GM12892 (cell line): Measurements from ENCODE around the gene AQP3. TPM values are rescaled to one million over a fixed set of nuclear protein-coding genes. Genes with fewer than 3 reads are reported as not detected.
"Not testable (repeated sequence)": the region's sequence is repeated elsewhere in the genome, so short reads cannot be mapped to it uniquely, and the experiment has no call there.

Experiments used
- DNase-seq: peaks from one replicate; pipeline ENCODE4 v3.0.0; 2011; ENCODE audit not compliant: insufficient read length
- FAIRE-seq: peaks from 2 replicates; lab custom pipeline; 2011; peaks lifted over from hg19 to GRCh38; lab: Jason Lieb, UNC
- POLR2A ChIP-seq: IDR thresholded peaks from 2 replicates; pipeline ENCODE4 v1.6.1; 2011; ENCODE audit warnings: low read depth, low read length, control low read depth
- POLR2AphosphoS5 ChIP-seq: IDR thresholded peaks from 2 replicates; pipeline ENCODE4 v1.6.1; 2011; ENCODE audit warnings: low read depth, low read length, control low read depth
- TAF1 ChIP-seq: IDR thresholded peaks from 2 replicates; pipeline ENCODE4 v1.6.1; 2011; ENCODE audit warnings: low read depth, mild to moderate bottlenecking, control low read depth, low read length, borderline replicate concordance
- polyA plus RNA-seq: library from polyadenylated mRNA; unstranded; fragments of >200 nt; gene quantifications from one replicate; pipeline ENCODE4 v1.2.1, GENCODE V29; 2012; ENCODE audit warnings: missing spikeins, inconsistent platforms; ENCODE audit not compliant: missing spikeins

AQP3 gene
- 0.68 TPM for polyA plus RNA-seq

- FAIRE-seq (peak; percentile 5), DNase-seq (peak; percentile 58)
- TF ChIP-seq TAF1, result no peak
- TF ChIP-seq POLR2AphosphoS5, result no peak
- no peak for TF ChIP-seq POLR2A
Observed at GRCh38 chr9:33446946-33447798, at the start of gene AQP3. TSS of gene AQP3 (minus strand) at chr9:33447593. CDS start at chr9:33447530, 63 bp downstream.

- not testable (repeated sequence) for FAIRE-seq
Observed at GRCh38 chr9:33493819-33494218, 46.4 kb upstream of the AQP3 start.

GRCh38 chr9:33489066-33489465 is 41.7 kb upstream of the AQP3 start:
- no peak for DNase-seq
- TF ChIP-seq TAF1 (no peak), POLR2AphosphoS5 (no peak), POLR2A (no peak)
- no peak for FAIRE-seq

More at GRCh38 chr9:33493819-33494218, 46.4 kb upstream of the AQP3 start:
- DNase-seq, result not testable (repeated sequence)

- not testable (repeated sequence) for FAIRE-seq, DNase-seq
Observed at GRCh38 chr9:33485312-33485711, 37.9 kb upstream of the AQP3 start.

- FAIRE-seq (no peak), DNase-seq (no peak)
- TF ChIP-seq POLR2A (no peak), TAF1 (no peak), POLR2AphosphoS5 (no peak)
Observed at GRCh38 chr9:33480976-33481375, 33.6 kb upstream of the AQP3 start.

- no peak for DNase-seq
- no peak for TF ChIP-seq POLR2AphosphoS5
- no peak for TF ChIP-seq POLR2A
- TF ChIP-seq TAF1, result no peak
- FAIRE-seq, result no peak
Observed at GRCh38 chr9:33480106-33480505, 32.7 kb upstream of the AQP3 start.

GRCh38 chr9:33476503-33476902 is 29.1 kb upstream of the AQP3 start:
- DNase-seq, result no peak
- no peak for FAIRE-seq
- TF ChIP-seq POLR2AphosphoS5 (no peak), TAF1 (no peak), POLR2A (no peak)

GRCh38 chr9:33475357-33475756 is 28.0 kb upstream of the AQP3 start:
- DNase-seq, result no peak
- no peak for TF ChIP-seq POLR2AphosphoS5
- TF ChIP-seq POLR2A, result no peak
- TF ChIP-seq TAF1, result no peak
- no peak for FAIRE-seq

GRCh38 chr9:33473643-33474352 is 26.4 kb upstream of the AQP3 start, which contains the start of gene NOL6:
TSS of gene NOL6 (minus strand) at chr9:33473924. CDS start at chr9:33473842, 82 bp downstream.
- TF ChIP-seq POLR2A, result peak; percentile 89
- TF ChIP-seq TAF1, result peak; percentile 55; the same call in 1 of the 2 replicates
- TF ChIP-seq POLR2AphosphoS5, result peak; percentile 79

GRCh38 chr9:33472881-33473615 is 25.7 kb upstream of the AQP3 start:
- FAIRE-seq (no peak), DNase-seq (no peak)
- TF ChIP-seq TAF1 (no peak), POLR2A (no peak), POLR2AphosphoS5 (no peak)

More at GRCh38 chr9:33473643-33474352, 26.4 kb upstream of the AQP3 start, which contains the start of gene NOL6:
- FAIRE-seq, result peak; percentile 97
- DNase-seq, result peak; percentile 93

- DNase-seq (no peak), FAIRE-seq (peak; percentile 24)
- TF ChIP-seq POLR2A (no peak), POLR2AphosphoS5 (no peak), TAF1 (no peak)
Observed at GRCh38 chr9:33472171-33472880, 24.9 kb upstream of the AQP3 start.
